Measurements from ENCODE around the gene OBI1.

The OBI1 gene

GRCh38 chr13:78601124-78601873 is 57.7 kb downstream of the OBI1 start:
- no peak overlapping the region for H3K27ac ChIP-seq (ENCODE audit: low read length)
- TF ChIP-seq EZH2phosphoT487 (IDR thresholded peaks at IDR 0.05; ENCODE audit: low read depth) (no peak), CTCF (IDR thresholded peaks at IDR 0.05; ENCODE audit: low read depth, low read length) (no peak)
- no peak overlapping the region for H3K9ac ChIP-seq (ENCODE audit: low read length)
- H4K20me1 ChIP-seq (ENCODE audit: insufficient read depth, low read length), result no peaks in the 10 kb centered on the region
- H3K79me2 ChIP-seq (ENCODE audit: low read length), result no peaks in the 10 kb centered on the region
- H3K4me2 ChIP-seq (ENCODE audit: low read length), result no peak overlapping the region
- H3K27me3 ChIP-seq (ENCODE audit: low read depth, low read length), result no peaks in the 10 kb centered on the region
- peaks cover 9% of the 10 kb centered on the region for H3K4me1 ChIP-seq (ENCODE audit: low read length)
- no peak overlapping the region for H3K4me3 ChIP-seq (ENCODE audit: low read length)
- H2AFZ ChIP-seq (ENCODE audit: low read depth, low read length), result no peak overlapping the region
- no peaks in the 10 kb centered on the region for H3K36me3 ChIP-seq (replicated peaks; ENCODE audit: low read depth, low read length)
- H3K9me3 ChIP-seq (ENCODE audit: insufficient read depth, low read length), result no peaks in the 10 kb centered on the region

GRCh38 chr13:78600280-78600883 is 58.6 kb downstream of the OBI1 start:
- H3K27me3 ChIP-seq (ENCODE audit: low read depth, low read length), result no peaks in the 10 kb centered on the region
- no peak for TF ChIP-seq CTCF (IDR thresholded peaks at IDR 0.05; ENCODE audit: low read depth, low read length)
- no peak for TF ChIP-seq EZH2phosphoT487 (IDR thresholded peaks at IDR 0.05; ENCODE audit: low read depth)

GRCh38 chr13:78599645-78600279 is 59.2 kb downstream of the OBI1 start:
- H3K36me3 ChIP-seq (replicated peaks; ENCODE audit: low read depth, low read length), result no peaks in the 10 kb centered on the region
- H3K79me2 ChIP-seq (ENCODE audit: low read length), result no peaks in the 10 kb centered on the region
- H2AFZ ChIP-seq (ENCODE audit: low read depth, low read length), result no peak overlapping the region
- no peaks in the 10 kb centered on the region for H4K20me1 ChIP-seq (ENCODE audit: insufficient read depth, low read length)
- no peak overlapping the region for H3K9ac ChIP-seq (ENCODE audit: low read length)
- peaks cover 9% of the 10 kb centered on the region for H3K4me1 ChIP-seq (ENCODE audit: low read length)
- no peaks in the 10 kb centered on the region for H3K27me3 ChIP-seq (ENCODE audit: low read depth, low read length)
- no peak for TF ChIP-seq EZH2phosphoT487 (IDR thresholded peaks at IDR 0.05; ENCODE audit: low read depth)
- no peak for TF ChIP-seq CTCF (IDR thresholded peaks at IDR 0.05; ENCODE audit: low read depth, low read length)
- peak overlapping the region; percentile 29 for H3K4me2 ChIP-seq (ENCODE audit: low read length)
- no peak overlapping the region for H3K27ac ChIP-seq (ENCODE audit: low read length)
- H3K9me3 ChIP-seq (ENCODE audit: insufficient read depth, low read length), result no peaks in the 10 kb centered on the region
- H3K4me3 ChIP-seq (ENCODE audit: low read length), result no peak overlapping the region

More at GRCh38 chr13:78600280-78600883, 58.6 kb downstream of the OBI1 start:
- H3K4me1 ChIP-seq (ENCODE audit: low read length), result peaks cover 9% of the 10 kb centered on the region
- H4K20me1 ChIP-seq (ENCODE audit: insufficient read depth, low read length), result no peaks in the 10 kb centered on the region
- H2AFZ ChIP-seq (ENCODE audit: low read depth, low read length), result no peak overlapping the region
- no peaks in the 10 kb centered on the region for H3K36me3 ChIP-seq (replicated peaks; ENCODE audit: low read depth, low read length)
- H3K27ac ChIP-seq (ENCODE audit: low read length), result no peak overlapping the region
- no peak overlapping the region for H3K9ac ChIP-seq (ENCODE audit: low read length)
- H3K9me3 ChIP-seq (ENCODE audit: insufficient read depth, low read length), result no peaks in the 10 kb centered on the region
- H3K79me2 ChIP-seq (ENCODE audit: low read length), result no peaks in the 10 kb centered on the region
- peak overlapping the region; percentile 29 for H3K4me2 ChIP-seq (ENCODE audit: low read length)
- no peak overlapping the region for H3K4me3 ChIP-seq (ENCODE audit: low read length)

DNA sequence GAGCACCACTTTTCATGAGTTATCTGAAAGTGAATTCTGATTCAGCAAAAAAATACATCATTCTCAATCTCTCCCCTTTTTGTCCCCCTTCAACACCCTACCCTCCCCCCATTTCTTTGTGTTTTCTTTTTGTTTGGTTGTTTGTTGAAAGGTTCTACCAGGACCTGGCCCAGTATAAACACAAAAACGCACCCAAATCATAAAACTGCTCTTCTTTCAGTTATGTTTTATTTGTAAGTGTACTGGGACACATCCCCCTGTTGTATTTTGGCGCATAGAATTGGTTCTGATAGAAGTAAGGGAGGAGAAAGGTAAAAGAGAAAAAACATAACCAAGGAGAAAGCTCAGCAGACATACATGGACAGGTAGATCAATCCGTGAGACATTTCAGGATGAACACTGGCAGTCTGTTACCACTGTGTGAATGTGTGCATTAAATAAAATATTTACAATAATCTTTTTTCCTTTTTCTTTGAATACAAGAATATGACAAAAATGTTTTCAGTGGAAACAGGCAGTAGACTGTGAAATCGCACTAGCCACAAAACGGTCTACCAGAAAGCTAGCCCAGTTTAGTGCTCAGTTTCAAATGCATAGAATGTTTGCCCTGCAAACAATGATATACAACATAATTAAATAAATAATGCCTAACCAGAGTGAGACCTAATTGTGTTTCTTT is 59.9 kb downstream of the OBI1 start:
- H3K27ac ChIP-seq (ENCODE audit: low read length), result no peak overlapping the region
- H3K4me2 ChIP-seq (ENCODE audit: low read length), result no peak overlapping the region
- no peak overlapping the region for H2AFZ ChIP-seq (ENCODE audit: low read depth, low read length)
- H3K27me3 ChIP-seq (ENCODE audit: low read depth, low read length), result no peaks in the 10 kb centered on the region
- no peak overlapping the region for H3K4me3 ChIP-seq (ENCODE audit: low read length)
- no peaks in the 10 kb centered on the region for H3K79me2 ChIP-seq (ENCODE audit: low read length)
- H3K36me3 ChIP-seq (replicated peaks; ENCODE audit: low read depth, low read length), result no peaks in the 10 kb centered on the region
- no peak for TF ChIP-seq EZH2phosphoT487 (IDR thresholded peaks at IDR 0.05; ENCODE audit: low read depth)
- TF ChIP-seq CTCF (IDR thresholded peaks at IDR 0.05; ENCODE audit: low read depth, low read length), result no peak
- H3K9ac ChIP-seq (ENCODE audit: low read length), result no peak overlapping the region
- peaks cover 9% of the 10 kb centered on the region for H3K4me1 ChIP-seq (ENCODE audit: low read length)
- H4K20me1 ChIP-seq (ENCODE audit: insufficient read depth, low read length), result no peaks in the 10 kb centered on the region
- H3K9me3 ChIP-seq (ENCODE audit: insufficient read depth, low read length), result no peaks in the 10 kb centered on the region

Measured in OCI-LY3 (cell line).